Nucleus accumbens (tissue), 56 donors: Measurements from ENCODE around the gene MARS1.

ENCODE experiments used
- DNase-seq, 56 donors: peaks; one replicate each; lab custom pipeline; 2025; lab: John Stamatoyannopoulos, UW

Gene MARS1

DNA sequence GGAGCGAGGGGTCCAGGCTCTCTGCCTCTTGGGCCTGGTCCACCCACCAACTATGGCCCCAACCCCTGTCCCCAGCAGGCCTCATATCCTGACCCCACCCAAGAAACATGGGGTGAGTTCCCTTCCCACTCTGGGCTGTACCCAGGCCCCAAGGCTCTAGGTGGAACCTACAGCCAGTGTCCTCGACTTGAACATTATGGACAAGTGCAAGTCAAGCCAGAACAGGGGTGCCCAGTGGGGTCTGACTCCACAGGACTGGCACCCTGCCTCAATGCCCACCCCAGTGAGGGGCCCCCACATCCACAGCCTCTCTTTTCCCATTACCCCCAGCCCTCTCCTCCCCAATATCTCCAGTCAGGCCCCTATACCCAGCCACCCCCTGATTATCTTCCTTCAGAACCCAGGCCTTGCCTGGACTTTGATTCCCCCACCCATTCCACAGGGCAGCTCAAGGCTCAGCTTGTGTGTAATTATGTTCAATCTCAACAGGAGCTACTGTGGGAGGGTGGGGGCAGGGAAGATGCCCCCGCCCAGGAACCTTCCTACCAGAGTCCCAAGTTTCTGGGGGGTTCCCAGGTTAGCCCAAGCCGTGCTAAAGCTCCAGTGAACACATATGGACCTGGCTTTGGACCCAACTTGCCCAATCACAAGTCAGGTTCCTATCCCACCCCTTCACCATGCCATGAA is 16.8 kb upstream of the MARS1 start:
- no peak for DNase-seq

GRCh38 chr12:57471661-57472060 is 16.2 kb upstream of the MARS1 start:
- DNase-seq: no peak

GRCh38 chr12:57472391-57472790 is 15.5 kb upstream of the MARS1 start:
- no peak for DNase-seq

- no peak for DNase-seq
These were observed 14.5 kb upstream of the MARS1 start for GRCh38 chr12:57473392-57473791.

GRCh38 chr12:57473886-57474285 is 14.0 kb upstream of the MARS1 start:
- DNase-seq: no peak

GRCh38 chr12:57474430-57474829 is 13.4 kb upstream of the MARS1 start:
- DNase-seq: no peak

DNA sequence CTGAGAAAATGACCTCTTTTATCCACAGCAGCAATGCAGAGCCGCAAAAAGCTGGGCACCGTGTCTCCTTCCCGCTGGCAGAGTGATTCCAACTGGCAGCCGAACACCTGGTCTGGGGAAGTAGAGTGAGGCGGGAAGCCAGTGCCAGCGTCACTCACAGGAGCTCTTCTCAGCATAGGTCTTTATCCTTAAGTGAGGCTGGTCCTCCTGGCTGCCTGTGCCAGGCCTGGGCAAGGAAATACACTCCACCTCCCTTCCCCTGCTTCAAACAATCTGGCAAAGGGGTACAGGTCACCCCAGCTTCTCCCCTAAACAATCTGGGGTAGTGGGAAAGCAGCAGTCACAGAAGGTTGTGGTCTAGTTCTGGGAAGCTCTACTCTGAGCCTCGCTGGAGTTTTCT is 13.0 kb upstream of the MARS1 start:
- no peak for DNase-seq

GRCh38 chr12:57475271-57476161 is 12.4 kb upstream of the MARS1 start:
- peak in 2 of 56 donors; percentile 10 to 18 for DNase-seq

GRCh38 chr12:57476162-57476992 is 11.5 kb upstream of the MARS1 start:
- DNase-seq: no peak

DNA sequence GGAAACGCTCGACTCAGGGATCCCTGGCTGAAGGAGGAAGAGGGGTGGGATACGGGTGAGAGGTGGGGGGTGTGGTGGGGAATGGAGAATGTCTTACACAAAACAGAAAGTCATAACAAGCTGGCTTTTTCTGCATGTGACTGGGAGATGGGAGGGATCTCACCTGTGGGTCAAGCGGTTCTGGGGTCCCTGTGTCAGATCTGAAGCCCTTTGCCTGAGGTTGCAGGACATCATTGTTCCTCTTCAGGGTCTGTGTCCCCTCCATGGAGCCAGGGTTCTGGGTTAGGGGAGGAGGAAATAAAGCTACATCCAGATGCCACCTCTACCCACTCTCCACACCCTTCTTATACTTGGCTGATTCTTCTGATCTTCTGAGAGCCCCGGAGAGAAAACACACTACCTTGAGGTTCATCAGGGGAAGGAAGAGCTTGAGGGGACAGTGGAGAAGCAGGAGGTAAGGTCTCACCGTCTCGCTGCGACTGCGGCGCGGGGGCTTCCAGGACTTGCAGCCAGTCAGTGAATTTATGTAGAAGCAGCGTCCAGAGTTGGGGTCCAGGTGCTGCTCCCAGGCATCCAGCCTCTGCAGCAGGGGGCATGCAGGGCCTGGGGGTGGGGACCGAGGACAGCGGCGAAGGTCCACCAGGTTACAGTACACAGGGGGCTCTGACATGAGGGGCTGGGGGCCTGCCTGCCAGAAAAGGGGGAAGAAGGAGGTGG is 10.7 kb upstream of the MARS1 start:
- no peak for DNase-seq

DNA sequence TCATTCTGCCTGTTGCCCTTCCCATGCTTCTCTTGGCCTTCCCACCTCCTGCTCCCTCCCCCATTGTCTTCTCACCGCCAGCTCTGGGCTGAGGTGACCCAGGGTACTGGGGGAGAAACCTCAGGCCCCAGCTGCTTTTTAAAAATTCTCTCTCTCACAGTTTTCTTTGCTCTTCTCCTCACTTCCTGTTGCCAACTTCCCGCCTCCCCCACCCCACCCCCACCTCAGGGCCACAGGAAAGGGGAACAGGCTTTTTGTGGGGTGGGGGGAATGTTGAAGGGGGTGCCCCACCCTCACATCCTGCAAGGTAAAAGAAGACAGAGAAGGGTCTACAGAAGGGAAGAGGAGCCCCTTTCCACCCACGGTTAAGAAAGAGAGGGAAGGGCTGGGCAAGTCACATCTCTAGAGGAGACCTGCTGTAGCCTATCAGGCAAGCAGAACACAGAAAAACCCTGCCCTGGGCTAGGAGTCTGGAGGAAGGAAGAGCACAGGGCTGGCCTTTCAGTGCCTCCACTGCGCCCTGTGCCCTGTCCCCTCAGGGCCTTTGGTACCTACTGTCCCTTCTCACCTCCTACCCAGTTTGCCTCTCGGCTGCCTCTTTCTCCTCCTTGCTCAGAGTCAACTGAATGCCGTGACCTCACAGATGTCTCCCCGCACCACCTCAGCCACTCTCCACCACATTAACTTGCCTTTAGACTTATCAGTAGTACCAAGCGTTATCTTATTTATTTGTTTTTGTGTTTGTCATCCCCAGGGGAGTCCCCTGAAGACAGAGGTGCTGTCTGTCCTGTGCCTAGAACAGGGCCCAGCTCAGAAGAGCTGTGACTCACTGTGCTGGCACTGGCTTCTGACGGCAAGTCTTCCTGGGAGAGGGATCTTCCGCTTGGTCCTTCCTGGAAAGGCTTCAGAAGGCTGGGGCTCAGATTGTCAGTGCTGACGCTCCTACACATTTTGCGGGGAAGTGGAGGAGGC is 9.9 kb upstream of the MARS1 start:
- no peak for DNase-seq

DNA sequence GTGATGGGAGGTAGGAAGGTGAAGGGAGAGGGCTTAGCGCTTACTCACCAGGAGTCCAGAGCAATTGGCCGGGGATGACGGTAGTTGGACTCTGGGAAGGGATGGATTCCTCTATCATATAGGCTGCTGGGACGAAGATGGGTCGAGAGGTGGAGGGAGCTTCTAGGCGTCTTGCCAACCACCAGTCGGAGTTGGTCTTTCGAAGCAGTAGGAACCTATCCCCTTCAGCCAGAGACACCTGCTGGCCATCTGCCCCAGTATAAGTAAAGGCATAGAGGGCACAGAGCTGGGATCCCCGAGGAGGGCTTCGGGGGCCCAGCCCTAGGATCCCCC is 8.9 kb upstream of the MARS1 start:
- DNase-seq: no peak

DNA sequence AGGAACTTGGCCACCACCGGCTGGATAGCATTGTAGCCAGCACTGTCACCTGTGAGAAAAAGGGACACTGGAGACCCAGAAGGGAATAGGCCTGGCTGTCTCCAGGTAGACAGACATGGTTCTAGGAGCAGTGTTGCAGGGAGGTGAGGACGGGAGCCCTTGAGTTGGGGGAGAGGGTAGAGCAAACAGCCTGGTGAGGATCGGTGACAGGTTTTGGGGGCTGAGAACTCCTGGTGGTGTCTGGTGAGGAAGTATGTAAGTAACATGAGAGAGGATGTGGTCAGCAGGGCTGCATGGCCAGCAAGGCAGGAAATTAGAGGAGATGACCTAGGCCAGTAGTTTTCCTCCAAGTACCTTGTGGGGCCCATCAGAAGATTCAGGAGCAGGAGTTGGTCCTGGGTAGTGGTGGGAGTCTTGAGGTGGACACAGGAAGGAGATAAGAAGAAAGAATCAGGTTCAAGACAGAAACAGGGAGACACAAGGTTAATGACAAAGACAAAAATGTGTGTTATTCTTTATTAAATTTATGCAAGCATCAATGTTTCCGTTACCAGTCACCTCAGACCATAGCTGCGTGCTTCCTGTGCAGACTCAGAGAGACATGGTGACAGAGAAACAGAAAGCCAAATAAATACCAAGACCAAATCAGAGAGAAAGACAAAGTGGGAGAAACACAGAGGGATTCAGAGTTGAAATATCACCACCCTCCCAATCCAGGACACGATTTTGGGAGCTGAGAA is 8.3 kb upstream of the MARS1 start, which contains the start of gene ARHGAP9:
ARHGAP9 (minus strand) TSS at position 491 of the 740 bp plus-strand sequence; CDS start at position 31, 460 bp downstream.
- DNase-seq: no peak

DNA sequence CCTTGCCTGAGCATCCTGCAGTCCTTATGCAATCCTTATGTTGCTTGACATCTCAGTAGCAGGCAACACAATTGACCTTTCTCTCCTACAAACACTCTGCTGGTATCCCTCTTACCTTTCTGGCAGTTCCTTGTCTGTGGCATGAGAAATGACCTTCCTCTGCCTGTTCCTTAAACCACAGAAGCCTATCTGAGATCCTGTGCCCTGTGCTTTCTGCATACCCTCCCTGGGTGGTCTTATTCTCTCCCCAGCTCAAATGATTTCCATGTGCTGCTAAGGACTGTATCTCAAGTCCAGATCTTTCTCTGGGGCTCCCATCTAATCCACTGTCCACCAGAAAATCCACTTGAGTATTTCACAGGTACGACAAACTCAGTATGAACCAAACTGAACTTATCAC is 6.2 kb upstream of the MARS1 start:
- DNase-seq: no peak

DNA sequence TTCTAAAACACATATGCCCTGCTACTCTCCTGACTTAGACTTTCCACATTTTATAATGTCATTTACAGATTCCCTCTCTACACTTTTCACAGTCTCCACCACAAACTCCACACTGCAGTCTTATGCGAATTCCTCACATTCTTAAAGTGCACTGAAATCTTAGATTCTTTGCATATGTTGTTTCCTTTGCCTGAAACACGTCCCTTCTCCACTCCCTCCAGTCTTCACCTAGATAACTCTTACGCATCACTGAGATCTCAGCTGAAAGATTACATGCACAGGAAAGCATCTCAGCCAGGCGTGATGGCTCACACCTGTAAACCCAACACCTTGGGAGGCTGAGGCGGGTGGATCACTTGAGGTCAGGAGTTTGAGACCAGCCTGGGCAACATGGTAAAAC is 4.4 kb upstream of the MARS1 start:
- DNase-seq: no peak

GRCh38 chr12:57485695-57486094 is 2.2 kb upstream of the MARS1 start:
- no peak for DNase-seq

GRCh38 chr12:57487055-57487596 is 742 bp upstream of the MARS1 start:
- no peak for DNase-seq
